Sigmoid colon (tissue), 7 donors: ENCODE data around the gene SGSM2. TPM values are rescaled to one million over a fixed set of nuclear protein-coding genes. Genes with fewer than 3 reads are reported as not detected.

ENCODE experiments used
- DNase-seq: peaks from one replicate; pipeline ENCODE4 v3.0.0-alpha.2; 2019
- H3K27ac ChIP-seq, 4 donors: fragments of 200-600 bp; sonication (generic); one replicate each; pipeline ENCODE4 v1.5.1; 2016 to 2019; ENCODE audit warnings: mild to moderate bottlenecking in 1 of 4
- H3K27me3 ChIP-seq, 3 donors: fragments of 200-600 bp; sonication (generic); one replicate each; pipeline ENCODE4 v1.5.1; 2019; ENCODE audit warnings: mild to moderate bottlenecking in 1 of 3
- H3K36me3 ChIP-seq, 4 donors: fragments of 200-600 bp; sonication (generic); one replicate each; pipeline ENCODE4 v1.5.1; 2016 to 2019
- H3K4me1 ChIP-seq, 4 donors: fragments of 200-600 bp; sonication (generic); one replicate each; pipeline ENCODE4 v1.5.1; 2017 to 2019
- H3K4me3 ChIP-seq, 4 donors: fragments of 200-600 bp; sonication (generic); one replicate each; pipeline ENCODE4 v1.5.1; 2017 to 2019; ENCODE audit warnings: mild to moderate bottlenecking in 2 of 4, moderate library complexity in 1 of 4
- H3K9me3 ChIP-seq, 4 donors: fragments of 200-600 bp in 3 of 4; sonication (generic) in 3 of 4; one replicate each; pipeline versions ENCODE4 v1.5.1 to v1.6.1; 2013 to 2019
- EP300 ChIP-seq, 4 donors: sonication (generic); formaldehyde crosslinking; IDR thresholded peaks; one replicate each; pipeline ENCODE4 v1.6.1; 2017; ENCODE audit warnings: antibody characterized with exemption in 4 of 4
- POLR2A ChIP-seq, 2 donors: fragments of 450-650 bp; IDR thresholded peaks; one replicate each; pipeline ENCODE4 v1.6.1; 2016; ENCODE audit warnings: antibody characterized with exemption in 2 of 2, mild to moderate bottlenecking in 2 of 2, moderate library complexity in 2 of 2
- POLR2AphosphoS5 ChIP-seq, 4 donors: sonication (generic); formaldehyde crosslinking; IDR thresholded peaks; one replicate each; pipeline ENCODE4 v1.6.1; 2017; ENCODE audit warnings: antibody characterized with exemption in 4 of 4
- WGBS, 2 donors: extraction: QIAGEN DNeasy Blood & Tissue Kit; methylation state at CpG; one replicate each; pipeline ENCODE4 v1.1.7; 2013; 5-methylcytosine and 5-hydroxymethylcytosine counted together
- intact Hi-C: fragments of 100-400 bp; cut with DNase I; formaldehyde crosslinking; loops from one replicate; pipeline ENCODE4 v1.15.1; 2023
- polyA plus RNA-seq, 3 donors: library from polyadenylated mRNA; stranded (reverse); fragments of 200-250 nt; gene quantifications; one replicate each; pipeline ENCODE4 v1.2.3, GENCODE V29; 2013
- total RNA-seq, 4 donors: library from RNA; depleted of rRNA; stranded (reverse); fragments of >200 nt; gene quantifications; one replicate each; pipeline ENCODE4 v1.1.0, GENCODE V29; 2016
- TF ChIP-seq, protein P1 (sequence below), 4 experiments: fragments of 450-650 bp in 3 of 4; fragments of 200-600 bp in 1 of 4; IDR thresholded peaks; one replicate each; pipeline ENCODE4 v1.5.1; 2016 to 2019; ENCODE audit warnings: antibody characterized with exemption in 4 of 4, mild to moderate bottlenecking in 3 of 4, moderate library complexity in 2 of 4
- donor health status: healthy with polysubstance abuse.
- donor health status: Bipolar disorder and iron deficiency.
- donor health status: healthy.

SGSM2 gene
- total and polyA plus RNA-seq, 7 donors = 6.2 to 79.8 (median 43.9) TPM

DNA sequence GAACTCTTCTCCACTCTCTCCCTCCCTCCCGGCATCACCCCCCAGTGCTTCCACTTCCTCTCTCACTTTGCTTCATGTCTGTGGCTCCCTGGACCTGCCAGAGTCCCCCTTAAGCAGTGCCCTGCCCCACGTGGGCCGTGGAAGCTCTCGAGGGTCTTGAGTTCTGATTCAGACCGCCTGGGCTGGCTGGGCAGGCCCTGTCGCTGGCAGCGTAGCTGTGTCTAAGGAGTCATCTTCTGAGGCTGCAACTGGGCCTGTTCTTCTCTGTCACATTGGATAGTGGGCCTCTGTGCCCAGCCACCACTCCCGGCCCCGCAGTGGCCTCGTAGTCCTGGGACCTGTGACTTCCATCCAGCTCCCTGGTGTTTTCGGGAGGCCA, 32.9 kb downstream of the SGSM2 start:
- Histone ChIP-seq H3K4me1 (peaks cover 0 to 34% (median 20%) of the 10 kb centered on the region in 4 donors), H3K36me3 (peaks cover 3 to 47% (median 15%) of the 10 kb centered on the region in 4 donors), H3K27ac (peak overlapping the region in 2 of 4 donors; percentile 29 to 47), H3K4me3 (no peak overlapping the region), H3K9me3 (no peaks in the 10 kb centered on the region), H3K27me3 (no peaks in the 10 kb centered on the region)
- no peak for TF ChIP-seq POLR2A (IDR thresholded peaks at IDR 0.05)
- TF ChIP-seq, protein P1, sequence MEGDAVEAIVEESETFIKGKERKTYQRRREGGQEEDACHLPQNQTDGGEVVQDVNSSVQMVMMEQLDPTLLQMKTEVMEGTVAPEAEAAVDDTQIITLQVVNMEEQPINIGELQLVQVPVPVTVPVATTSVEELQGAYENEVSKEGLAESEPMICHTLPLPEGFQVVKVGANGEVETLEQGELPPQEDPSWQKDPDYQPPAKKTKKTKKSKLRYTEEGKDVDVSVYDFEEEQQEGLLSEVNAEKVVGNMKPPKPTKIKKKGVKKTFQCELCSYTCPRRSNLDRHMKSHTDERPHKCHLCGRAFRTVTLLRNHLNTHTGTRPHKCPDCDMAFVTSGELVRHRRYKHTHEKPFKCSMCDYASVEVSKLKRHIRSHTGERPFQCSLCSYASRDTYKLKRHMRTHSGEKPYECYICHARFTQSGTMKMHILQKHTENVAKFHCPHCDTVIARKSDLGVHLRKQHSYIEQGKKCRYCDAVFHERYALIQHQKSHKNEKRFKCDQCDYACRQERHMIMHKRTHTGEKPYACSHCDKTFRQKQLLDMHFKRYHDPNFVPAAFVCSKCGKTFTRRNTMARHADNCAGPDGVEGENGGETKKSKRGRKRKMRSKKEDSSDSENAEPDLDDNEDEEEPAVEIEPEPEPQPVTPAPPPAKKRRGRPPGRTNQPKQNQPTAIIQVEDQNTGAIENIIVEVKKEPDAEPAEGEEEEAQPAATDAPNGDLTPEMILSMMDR (IDR thresholded peaks at IDR 0.05) = no peak
- no peak for TF ChIP-seq POLR2AphosphoS5 (IDR thresholded peaks at IDR 0.05)
- TF ChIP-seq EP300 (IDR thresholded peaks at IDR 0.05) = no peak
- 89 to 93% methylated on average over 11 of the region's 11 CpGs for WGBS, 2 donors
- no peak for DNase-seq
- intact Hi-C loops = no loop called here

DNA sequence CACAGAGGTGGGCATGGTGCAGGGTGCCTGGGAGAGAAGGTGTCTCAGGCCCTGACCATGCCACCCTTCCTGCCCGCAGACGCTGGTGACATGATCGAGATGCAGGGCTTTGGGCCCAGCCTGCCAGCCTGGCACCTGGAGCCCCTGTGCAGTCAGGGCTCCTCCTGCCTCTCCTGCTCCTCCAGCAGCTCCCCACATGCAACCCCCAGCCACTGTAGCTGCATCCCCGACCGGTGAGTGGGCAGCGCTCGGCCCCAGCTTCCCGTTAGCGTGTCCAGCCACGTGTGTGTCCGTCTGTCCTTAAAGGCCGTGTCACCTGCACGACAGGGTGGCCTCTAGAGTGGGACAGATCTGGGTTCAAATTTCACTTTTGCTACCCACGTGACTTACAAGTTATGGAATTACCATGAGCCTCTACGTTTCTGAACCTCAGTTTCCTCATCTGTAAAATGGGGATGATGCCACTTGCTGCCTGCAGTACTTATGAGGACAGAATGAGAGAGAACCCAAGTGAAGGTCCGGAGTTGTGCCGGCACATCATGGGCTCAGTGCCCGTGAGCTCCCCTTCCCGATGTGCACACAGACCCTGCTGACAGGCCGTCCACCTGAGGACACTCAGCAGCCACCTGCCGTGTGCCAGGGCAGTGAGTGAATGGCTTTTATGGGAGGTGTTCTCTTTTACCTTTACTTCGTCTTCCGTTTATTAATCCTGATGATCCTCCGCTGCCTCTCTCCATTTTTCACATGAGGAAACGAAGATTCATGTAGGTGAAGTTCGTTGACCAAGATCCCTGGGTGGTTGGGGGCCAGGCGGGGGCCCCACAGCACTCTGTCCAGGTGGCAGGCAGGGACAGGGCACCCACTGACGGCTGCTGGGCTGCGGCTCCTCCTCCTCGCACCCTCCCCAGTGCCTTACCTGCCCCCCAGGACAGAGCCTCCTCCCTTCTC, 34.2 kb downstream of the SGSM2 start:
- intact Hi-C loops = no loop called here
- Histone ChIP-seq H3K27ac (no peak overlapping the region), H3K27me3 (no peaks in the 10 kb centered on the region), H3K9me3 (no peaks in the 10 kb centered on the region), H3K4me1 (peaks cover 0 to 34% (median 20%) of the 10 kb centered on the region in 4 donors), H3K4me3 (no peak overlapping the region), H3K36me3 (peaks cover 11 to 51% (median 22%) of the 10 kb centered on the region in 4 donors)
- no peak for DNase-seq
- 94 to 95% methylated on average over 30 of the region's 30 CpGs for WGBS, 2 donors
- TF ChIP-seq EP300 (IDR thresholded peaks at IDR 0.05) = no peak
- no peak for TF ChIP-seq POLR2AphosphoS5 (IDR thresholded peaks at IDR 0.05)
- TF ChIP-seq, protein P1 (IDR thresholded peaks at IDR 0.05) = no peak
- TF ChIP-seq POLR2A (IDR thresholded peaks at IDR 0.05) = no peak

DNA sequence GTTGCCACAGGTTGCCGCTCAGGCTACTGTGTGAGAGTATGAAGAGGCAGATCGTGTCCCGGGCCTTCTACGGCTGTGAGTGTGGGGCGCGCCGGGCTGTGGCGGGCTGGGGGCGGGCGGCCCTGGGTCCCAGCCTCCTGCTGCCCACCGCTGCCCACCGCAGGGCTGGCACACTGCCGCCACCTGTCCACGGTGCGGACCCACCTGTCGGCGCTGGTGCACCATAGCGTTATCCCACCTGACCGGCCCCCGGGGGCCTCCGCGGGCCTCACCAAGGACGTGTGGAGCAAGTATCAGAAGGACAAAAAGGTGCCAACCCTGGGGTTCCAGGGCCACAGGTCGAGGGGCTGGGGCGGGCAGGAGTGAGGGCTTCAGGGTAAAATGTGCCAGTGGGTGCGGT, 34.9 kb downstream of the SGSM2 start:
- intact Hi-C loops = no loop called here
- Histone ChIP-seq H3K27ac (no peak overlapping the region), H3K4me3 (no peak overlapping the region), H3K9me3 (no peaks in the 10 kb centered on the region), H3K4me1 (peaks cover 0 to 27% (median 20%) of the 10 kb centered on the region in 4 donors), H3K36me3 (peaks cover 11 to 55% (median 24%) of the 10 kb centered on the region in 4 donors), H3K27me3 (no peaks in the 10 kb centered on the region)
- WGBS, 2 donors = 96% methylated on average over 26 of the region's 26 CpGs
- TF ChIP-seq POLR2AphosphoS5 (IDR thresholded peaks at IDR 0.05) = no peak
- TF ChIP-seq EP300 (IDR thresholded peaks at IDR 0.05) = no peak
- no peak for TF ChIP-seq POLR2A (IDR thresholded peaks at IDR 0.05)
- TF ChIP-seq, protein P1 (IDR thresholded peaks at IDR 0.05) = no peak
- no peak for DNase-seq

DNA sequence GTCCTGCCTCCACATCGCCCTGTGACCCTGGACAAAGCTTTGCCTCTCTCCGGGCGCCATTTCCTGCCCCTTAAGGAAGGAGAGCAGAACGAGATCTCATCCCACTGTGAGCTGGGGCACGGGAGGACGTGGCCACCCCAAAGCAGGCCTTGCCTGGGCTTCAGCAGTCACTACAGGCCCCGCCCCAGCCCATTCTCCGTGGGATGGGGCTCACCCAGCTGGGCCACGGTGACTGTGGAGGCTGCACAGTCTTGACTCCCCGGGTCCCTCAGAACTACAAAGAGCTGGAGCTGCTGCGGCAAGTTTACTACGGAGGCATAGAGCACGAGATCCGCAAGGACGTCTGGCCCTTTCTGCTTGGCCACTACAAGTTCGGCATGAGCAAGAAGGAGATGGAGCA, 35.4 kb downstream of the SGSM2 start:
- intact Hi-C loops = no loop called here
- peaks cover 14 to 59% (median 25%) of the 10 kb centered on the region in 4 donors for H3K36me3 ChIP-seq
- DNase-seq = no peak

More for the DNA sequence above, 35.4 kb downstream of the SGSM2 start:
- H3K4me1 ChIP-seq = peaks cover 0 to 22% (median 17%) of the 10 kb centered on the region in 4 donors
- H3K27ac ChIP-seq = no peak overlapping the region
- 91 to 93% methylated on average over 16 of the region's 16 CpGs for WGBS, 2 donors
- no peaks in the 10 kb centered on the region for H3K27me3 ChIP-seq
- TF ChIP-seq POLR2A (IDR thresholded peaks at IDR 0.05) (no peak), EP300 (IDR thresholded peaks at IDR 0.05) (no peak), POLR2AphosphoS5 (IDR thresholded peaks at IDR 0.05) (no peak)
- TF ChIP-seq, protein P1 (IDR thresholded peaks at IDR 0.05) = no peak
- H3K4me3 ChIP-seq = no peak overlapping the region
- no peaks in the 10 kb centered on the region for H3K9me3 ChIP-seq
